SK-N-SH (cell line): Measurements from ENCODE around the gene RYR3. TPM values are rescaled to one million over a fixed set of nuclear protein-coding genes. Genes with fewer than 3 reads are reported as not detected.

Experiments
- CTCF ChIA-PET: fragments of 300-600, 350-600 bp; formaldehyde crosslinking; extraction: SDS; loops from one replicate; lab custom pipeline; 2021; lab: Yijun Ruan, JAX
- POLR2A ChIA-PET: fragments of 350-600 bp; sonication (Branson Sonifier 250); formaldehyde crosslinking; extraction: SDS; loops from one replicate; lab custom pipeline; 2020; ENCODE audit warnings: antibody characterized with exemption, inconsistent platforms; lab: Yijun Ruan, JAX
- DNase-seq: peaks from one replicate; pipeline ENCODE4 v3.0.0; 2012
- H2AFZ ChIP-seq: fragments of 200-600 bp; sonication (generic); 2 replicates; pipeline ENCODE4 v1.8.1; 2016; ENCODE audit warnings: antibody characterized with exemption, mild to moderate bottlenecking, low read depth
- H3F3A ChIP-seq: fragments of 200-600 bp; sonication (generic); replicated peaks from 2 replicates; pipeline ENCODE3; 2016; ENCODE audit warnings: antibody characterized with exemption, mild to moderate bottlenecking; ENCODE audit not compliant: insufficient read depth
- H3K27ac ChIP-seq, 2 experiments: fragments of 200-500 bp in 1 of 2; fragments of 200-600 bp in 1 of 2; sonication (Bioruptor generic) in 1 of 2; sonication (generic), shearing (Covaris generic) in 1 of 2; 2 replicates each; pipeline versions ENCODE4 v1.5.1 to v1.6.1; 2014 to 2016; ENCODE audit warnings: low read depth in 2 of 2, inconsistent platforms in 1 of 2, low read length in 1 of 2, mild to moderate bottlenecking in 1 of 2, mixed read lengths in 1 of 2
- H3K27me3 ChIP-seq: fragments of 200-600 bp; sonication (generic), shearing (Covaris generic); 2 replicates; pipeline ENCODE4 v1.6.1; 2016; ENCODE audit warnings: mixed run types; ENCODE audit not compliant: insufficient read depth
- H3K36me3 ChIP-seq, 2 experiments: fragments of 200-500 bp in 1 of 2; fragments of 200-600 bp in 1 of 2; sonication (Bioruptor generic) in 1 of 2; sonication (generic) in 1 of 2; replicated peaks in 1 of 2; 2 replicates each; pipeline versions ENCODE3 to v1.5.1; 2014 to 2016; ENCODE audit warnings: low read length in 1 of 2, mild to moderate bottlenecking in 1 of 2; ENCODE audit not compliant: insufficient read depth in 2 of 2, control insufficient read depth in 1 of 2
- H3K4me1 ChIP-seq, 2 experiments: fragments of 200-500 bp in 1 of 2; fragments of 200-600 bp in 1 of 2; sonication (Bioruptor generic) in 1 of 2; sonication (generic), shearing (Covaris generic) in 1 of 2; 2 replicates each; pipeline versions ENCODE4 v1.5.1 to v1.6.1; 2014 to 2016; ENCODE audit warnings: low read depth in 1 of 2, low read length in 1 of 2, mixed run types in 1 of 2; ENCODE audit not compliant: insufficient read depth in 2 of 2, control insufficient read depth in 1 of 2
- H3K4me2 ChIP-seq: fragments of 200-600 bp; sonication (generic), shearing (Covaris generic); 2 replicates; pipeline ENCODE4 v1.6.1; 2017; ENCODE audit warnings: mixed run types
- H3K4me3 ChIP-seq, 2 experiments: fragments of 200-500 bp in 1 of 2; fragments of 200-600 bp in 1 of 2; sonication (Bioruptor generic) in 1 of 2; sonication (generic), shearing (Covaris generic) in 1 of 2; 2 replicates each; pipeline versions ENCODE4 v1.5.1 to v1.8.1; 2014 to 2016; ENCODE audit warnings: low read depth in 2 of 2, inconsistent platforms in 1 of 2, low read length in 1 of 2, mild to moderate bottlenecking in 1 of 2, mixed read lengths in 1 of 2, moderate library complexity in 1 of 2
- H3K79me2 ChIP-seq: fragments of 200-600 bp; sonication (generic); 2 replicates; pipeline ENCODE4 v1.8.1; 2017; ENCODE audit warnings: mild to moderate bottlenecking; ENCODE audit not compliant: insufficient read depth
- H3K9ac ChIP-seq: fragments of 200-600 bp; sonication (generic); 2 replicates; pipeline ENCODE4 v1.6.1; 2017; ENCODE audit warnings: mixed run types
- H3K9me2 ChIP-seq: fragments of 200-600 bp; sonication (generic); 2 replicates; pipeline ENCODE4 v1.6.1; 2017; ENCODE audit warnings: mixed run types
- H3K9me3 ChIP-seq: fragments of 200-600 bp; sonication (generic); 2 replicates; pipeline ENCODE4 v1.6.1; 2017; ENCODE audit warnings: mixed run types, mild to moderate bottlenecking, moderate library complexity
- H4K20me1 ChIP-seq: fragments of 200-600 bp; sonication (generic); 2 replicates; pipeline ENCODE4 v1.6.1; 2017; ENCODE audit warnings: mild to moderate bottlenecking, mixed run types; ENCODE audit not compliant: insufficient read depth
- CTCF ChIP-seq: fragments of 200-600 bp; sonication (generic); IDR thresholded peaks from 2 replicates; pipeline ENCODE4 v1.6.1; 2017; ENCODE audit warnings: antibody characterized with exemption, mild to moderate bottlenecking, moderate library complexity
- FOSL2 ChIP-seq: IDR thresholded peaks from 2 replicates; pipeline ENCODE4 v1.4.0; 2012; ENCODE audit warnings: low read depth, mild to moderate bottlenecking, moderate library complexity, borderline replicate concordance
- GABPA ChIP-seq: IDR thresholded peaks from 2 replicates; pipeline ENCODE4 v1.4.0; 2012; ENCODE audit warnings: low read depth, mild to moderate bottlenecking
- GATA2 ChIP-seq: sonication (generic); formaldehyde crosslinking; IDR thresholded peaks from 2 replicates; pipeline ENCODE4 v1.5.0; 2020; ENCODE audit warnings: mild to moderate bottlenecking, missing genetic modification reagents
- JUND ChIP-seq: IDR thresholded peaks from 2 replicates; pipeline ENCODE4 v1.4.0; 2012
- MEF2A ChIP-seq: IDR thresholded peaks from 2 replicates; pipeline ENCODE4 v1.4.0; 2012; ENCODE audit warnings: low read depth, borderline replicate concordance
- MXI1 ChIP-seq: IDR thresholded peaks from 2 replicates; pipeline ENCODE4 v1.6.1; 2012; ENCODE audit warnings: mild to moderate bottlenecking, low read depth, low read length, improper control_type of control experiment
- PBX3 ChIP-seq: IDR thresholded peaks from 2 replicates; pipeline ENCODE4; 2012
- POLR2AphosphoS5 ChIP-seq: IDR thresholded peaks from 2 replicates; pipeline ENCODE4 v1.6.1; 2012; ENCODE audit warnings: low read depth, low read length
- TEAD4 ChIP-seq: IDR thresholded peaks from 2 replicates; pipeline ENCODE4 v1.4.0; 2012; ENCODE audit warnings: mild to moderate bottlenecking, borderline replicate concordance; ENCODE audit not compliant: insufficient read depth
- USF1 ChIP-seq: IDR thresholded peaks from 2 replicates; pipeline ENCODE4 v1.4.0; 2012; ENCODE audit warnings: low read depth, borderline replicate concordance
- USF2 ChIP-seq: fragments of 150-350 bp; IDR thresholded peaks from 2 replicates; pipeline ENCODE4 v1.6.1; 2017; ENCODE audit warnings: antibody characterized with exemption, low read length, low read depth, borderline replicate concordance
- ZBTB33 ChIP-seq: IDR thresholded peaks from 2 replicates; pipeline ENCODE4 v1.4.0; 2012; ENCODE audit warnings: low read depth, borderline replicate concordance
- WGBS: methylation state at CpG from one replicate; pipeline ENCODE4 v1.1.6; 2017; ENCODE audit warnings: low lambda C conversion rate; 5-methylcytosine and 5-hydroxymethylcytosine counted together
- polyA plus RNA-seq, 3 experiments: library from polyadenylated mRNA; depleted of rRNA; stranded (reverse); fragments of >200 nt; gene quantifications; 2 replicates each; pipeline ENCODE4 v1.2.3, GENCODE V29; 2012

The RYR3 gene
- polyA plus RNA-seq, 1 of the 3 experiments (the other 2 are of a cell fraction): 0.02 TPM

GRCh38 chr15:33395321-33395720 lies 84.6 kb downstream of the RYR3 start:
- Histone ChIP-seq H3K79me2 (no peaks in the 10 kb centered on the region), H4K20me1 (no peaks in the 10 kb centered on the region), H3K4me3 (no peak overlapping the region), H2AFZ (no peak overlapping the region), H3K4me1 (peaks cover 0 to 2% of the 10 kb centered on the region in 2 experiments; a peak in 1 of 4 replicates), H3F3A (no peaks in the 10 kb centered on the region), H3K27ac (no peak overlapping the region), H3K27me3 (peaks cover 3% of the 10 kb centered on the region; the same call in 1 of the 2 replicates), H3K9me3 (no peaks in the 10 kb centered on the region), H3K9me2 (no peaks in the 10 kb centered on the region), H3K4me2 (no peak overlapping the region), H3K9ac (no peak overlapping the region), H3K36me3 (no peaks in the 10 kb centered on the region)
- WGBS: 46% methylated on average over 7 of the region's 7 CpGs
- POLR2A ChIA-PET: no interaction called here
- CTCF ChIA-PET: no interaction called here
- no peak for DNase-seq
- TF ChIP-seq JUND (no peak), GATA2 (CRISPR knock-in tag) (no peak), USF1 (no peak), MXI1 (no peak), PBX3 (no peak)

GRCh38 chr15:33395846-33396245 lies 85.1 kb downstream of the RYR3 start:
- H3K27ac ChIP-seq: no peak overlapping the region
- no peaks in the 10 kb centered on the region for H3K9me3 ChIP-seq
- ChIA-PET CTCF (no interaction called here), POLR2A (no interaction called here)
- H2AFZ ChIP-seq: no peak overlapping the region
- H3K4me1 ChIP-seq: peaks cover 0 to 2% of the 10 kb centered on the region in 2 experiments; a peak in 1 of 4 replicates
- no peak overlapping the region for H3K9ac ChIP-seq
- WGBS: 47% methylated on average over 7 of the region's 7 CpGs
- no peak overlapping the region for H3K4me2 ChIP-seq
- H3K36me3 ChIP-seq: no peaks in the 10 kb centered on the region
- DNase-seq: no peak
- peaks cover 4% of the 10 kb centered on the region; the same call in 1 of the 2 replicates for H3K27me3 ChIP-seq
- no peak for TF ChIP-seq MEF2A
- no peak for TF ChIP-seq GABPA
- no peaks in the 10 kb centered on the region for H3K79me2 ChIP-seq
- H3K9me2 ChIP-seq: no peaks in the 10 kb centered on the region
- no peaks in the 10 kb centered on the region for H4K20me1 ChIP-seq
- H3K4me3 ChIP-seq: no peak overlapping the region
- H3F3A ChIP-seq: no peaks in the 10 kb centered on the region

- DNase-seq: no peak
- no peaks in the 10 kb centered on the region for H4K20me1 ChIP-seq
- H3K4me2 ChIP-seq: no peak overlapping the region
- H3K4me1 ChIP-seq: peaks cover 0 to 2% of the 10 kb centered on the region in 2 experiments; a peak in 1 of 4 replicates
- ChIA-PET CTCF (interaction anchor here (1.9 kb wide), 1 partner anchor 11 kb away, joined by 6 read pairs; no protein-coding TSS in a partner anchor), POLR2A (no interaction called here)
- H3K36me3 ChIP-seq: no peaks in the 10 kb centered on the region
- H3K27me3 ChIP-seq: peaks cover 4% of the 10 kb centered on the region; the same call in 1 of the 2 replicates
- H3K9ac ChIP-seq: no peak overlapping the region
- H3K9me2 ChIP-seq: no peaks in the 10 kb centered on the region
- H3K4me3 ChIP-seq: no peak overlapping the region
- no peaks in the 10 kb centered on the region for H3K79me2 ChIP-seq
- H2AFZ ChIP-seq: no peak overlapping the region
- H3K27ac ChIP-seq: no peak overlapping the region
- 49% methylated on average over 2 of the region's 2 CpGs for WGBS
- no peaks in the 10 kb centered on the region for H3F3A ChIP-seq
- no peaks in the 10 kb centered on the region for H3K9me3 ChIP-seq
- no peak for TF ChIP-seq GATA2 (CRISPR knock-in tag)
- no peak for TF ChIP-seq CTCF
- no peak for TF ChIP-seq USF2
- no peak for TF ChIP-seq POLR2AphosphoS5
- no peak for TF ChIP-seq TEAD4
- TF ChIP-seq FOSL2: no peak
- no peak for TF ChIP-seq ZBTB33
These were observed 85.7 kb downstream of the RYR3 start for GRCh38 chr15:33396475-33396874.
